HG03135 (cell line): Measurements from ENCODE around the gene NRK.
"Not testable (repeated sequence)": the region's sequence is repeated elsewhere in the genome, so short reads cannot be mapped to it uniquely, and the experiment has no call there.

Experiments used
- ATAC-seq: cut with Tn5 transposase; IDR thresholded peaks from one replicate; pipeline ENCODE4 v1.9.1; 2021; ENCODE audit warnings: mild to moderate bottlenecking, moderate library complexity; ENCODE audit not compliant: unreplicated experiment

Gene NRK

DNA sequence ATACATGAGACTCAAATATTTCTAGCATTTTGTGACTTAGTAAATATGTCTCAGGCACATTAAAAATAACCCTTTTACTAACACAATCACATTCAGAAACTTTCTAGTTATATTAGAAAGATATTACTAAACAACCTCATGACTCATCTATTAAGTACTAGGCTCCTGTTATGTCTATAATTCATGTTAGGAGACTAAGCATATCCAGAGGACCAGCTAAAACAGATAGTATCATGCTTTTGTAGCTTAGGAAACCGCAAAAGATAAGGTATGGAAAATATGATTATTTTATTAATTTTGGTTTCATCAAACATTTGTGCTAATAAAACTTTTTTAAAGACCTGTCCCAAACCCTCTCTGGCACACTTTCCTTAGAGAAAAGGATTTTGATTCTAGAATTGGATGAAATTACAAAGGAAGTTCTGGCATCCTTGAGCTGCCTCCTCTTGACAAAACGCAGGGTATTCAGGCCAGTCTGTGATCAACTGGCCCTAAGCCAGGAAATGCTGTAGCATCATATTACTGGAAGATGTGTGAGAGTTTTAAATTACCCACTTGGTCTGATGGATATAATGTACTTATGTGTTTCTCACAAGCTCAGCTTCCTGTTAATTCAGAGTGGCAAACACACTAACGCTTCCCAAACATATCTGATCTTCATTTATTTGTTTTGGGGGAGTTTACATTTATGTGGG is 60.4 kb downstream of the NRK start:
- ATAC-seq = no peak

DNA sequence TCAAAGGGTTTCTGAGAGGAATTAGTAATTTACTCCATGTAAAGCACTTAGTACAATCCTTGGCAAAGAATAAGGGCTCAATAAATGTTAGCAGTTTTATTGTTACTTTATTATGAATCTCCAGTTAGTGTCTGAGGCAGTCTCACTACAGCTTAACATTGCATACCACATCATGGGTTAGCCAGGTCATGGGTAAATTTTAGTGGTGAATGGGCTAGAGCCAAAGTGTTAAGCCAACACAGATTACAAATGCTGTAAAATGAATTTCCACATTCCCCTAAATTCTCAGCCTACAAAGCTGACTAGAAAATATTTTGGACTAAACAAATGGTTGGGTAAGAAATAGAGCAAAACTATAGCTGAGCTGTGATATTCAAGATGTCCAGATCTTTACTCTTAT is 72.4 kb downstream of the NRK start:
- no peak for ATAC-seq

DNA sequence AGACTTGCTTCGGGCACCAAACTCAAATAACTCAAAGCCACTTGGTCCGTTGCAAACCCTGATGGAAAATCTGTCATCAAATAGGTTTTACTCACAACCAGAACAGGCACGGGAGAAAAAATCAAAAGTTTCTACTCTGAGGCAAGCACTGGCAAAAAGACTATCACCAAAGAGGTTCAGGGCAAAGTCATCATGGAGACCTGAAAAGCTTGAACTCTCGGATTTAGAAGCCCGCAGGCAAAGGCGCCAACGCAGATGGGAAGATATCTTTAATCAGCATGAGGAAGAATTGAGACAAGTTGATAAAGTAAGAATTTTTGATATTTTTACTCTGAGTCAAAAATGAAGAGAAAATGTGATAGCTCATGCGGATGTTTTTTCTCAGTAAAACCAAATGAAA is 87.2 kb downstream of the NRK start:
- no peak for ATAC-seq

DNA sequence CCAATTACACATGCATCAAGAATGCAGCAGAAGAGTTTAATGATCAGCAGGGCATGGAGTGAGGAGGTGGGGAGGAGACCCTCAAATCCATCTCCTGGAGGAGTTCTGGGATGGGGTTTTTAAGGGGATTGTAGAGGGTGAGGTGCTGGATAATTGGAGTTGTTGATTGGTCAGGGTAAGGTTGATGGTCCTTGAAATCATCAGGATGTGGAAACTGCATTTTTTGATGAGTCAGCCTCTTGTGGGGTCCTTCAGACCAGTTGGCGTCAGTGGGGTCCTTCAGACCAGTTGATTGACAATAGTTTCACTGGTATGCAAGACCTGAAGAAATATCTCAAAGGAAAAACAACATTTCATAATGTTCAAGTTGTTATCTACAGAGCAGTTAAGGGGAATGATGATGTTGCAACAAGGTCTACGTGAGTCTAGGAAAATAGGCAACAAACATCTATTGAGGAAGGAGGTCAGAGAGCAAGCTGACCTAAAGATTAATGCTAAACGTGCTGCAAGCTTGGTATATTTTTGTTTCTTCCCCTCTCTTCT is 88.3 kb downstream of the NRK start:
- no peak for ATAC-seq

DNA sequence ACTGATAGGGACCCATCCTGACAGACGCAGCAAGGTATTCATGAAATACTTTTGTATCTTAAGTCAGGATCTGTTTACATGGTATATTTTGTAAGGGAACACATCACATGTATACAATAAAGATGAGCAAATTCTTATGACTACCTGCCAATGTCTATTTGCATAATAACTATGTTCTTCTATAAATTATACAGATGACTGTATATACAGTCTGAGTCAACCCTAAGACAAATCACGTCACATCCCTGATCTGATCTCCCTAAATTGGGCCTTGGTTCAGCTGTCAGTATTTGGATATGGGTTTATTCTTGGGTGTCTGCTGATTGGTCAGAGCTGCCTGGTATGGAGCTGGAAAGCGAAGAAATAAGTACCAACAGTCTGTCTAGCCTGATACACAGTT is 122.9 kb downstream of the NRK start:
- ATAC-seq = no peak

DNA sequence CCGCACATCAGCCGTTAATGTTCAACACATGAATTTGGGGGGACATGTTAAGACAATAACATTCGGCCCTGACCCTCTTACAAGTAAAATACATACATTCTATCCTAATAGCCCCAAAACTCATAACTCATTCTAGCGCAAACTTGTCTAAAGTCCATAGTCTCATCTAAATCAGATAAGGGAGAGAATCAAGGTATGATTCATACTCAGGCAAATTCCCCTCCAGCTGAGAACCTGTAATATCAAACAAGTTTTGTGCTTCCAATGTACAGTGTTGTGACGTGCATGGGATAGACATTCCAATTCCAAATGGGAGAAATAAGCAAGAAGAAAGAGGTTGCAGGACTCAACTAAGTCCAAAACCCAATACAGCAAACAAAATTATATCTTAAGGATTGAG is 147.1 kb downstream of the NRK start:
- no peak for ATAC-seq

DNA sequence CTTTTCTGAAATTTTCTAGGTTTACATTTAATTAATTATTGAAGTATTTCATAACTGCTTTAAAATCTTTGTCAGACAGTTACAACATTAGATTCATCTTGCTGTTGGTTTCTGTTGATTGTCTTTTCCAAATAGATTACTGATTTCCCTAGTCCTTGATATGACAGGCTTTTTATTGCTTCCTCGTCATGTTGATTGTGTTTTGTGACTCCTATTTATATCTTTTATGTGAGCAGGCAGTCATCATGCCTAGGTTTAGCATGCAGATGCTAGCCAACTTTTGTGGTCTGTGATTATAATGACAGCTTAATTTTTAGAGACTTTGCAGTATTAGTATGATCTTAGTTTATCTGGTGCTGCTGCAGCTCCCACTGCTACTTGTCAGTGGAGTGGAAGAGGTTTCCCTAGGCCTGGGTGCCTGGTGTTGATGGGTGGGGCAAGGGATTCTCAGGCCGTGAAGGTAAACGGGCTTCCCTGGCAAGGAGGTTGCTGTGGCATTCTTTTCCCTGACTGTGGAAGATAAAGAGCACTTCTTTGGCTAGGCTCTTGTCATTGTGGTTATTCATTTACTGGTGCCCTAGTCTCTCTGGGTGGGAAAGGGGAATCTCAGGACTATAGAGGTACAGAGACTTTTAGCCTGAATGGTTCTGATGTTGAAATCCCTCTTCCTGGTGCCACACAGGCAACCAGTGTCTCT is 150.5 kb downstream of the NRK start:
- no peak for ATAC-seq

DNA sequence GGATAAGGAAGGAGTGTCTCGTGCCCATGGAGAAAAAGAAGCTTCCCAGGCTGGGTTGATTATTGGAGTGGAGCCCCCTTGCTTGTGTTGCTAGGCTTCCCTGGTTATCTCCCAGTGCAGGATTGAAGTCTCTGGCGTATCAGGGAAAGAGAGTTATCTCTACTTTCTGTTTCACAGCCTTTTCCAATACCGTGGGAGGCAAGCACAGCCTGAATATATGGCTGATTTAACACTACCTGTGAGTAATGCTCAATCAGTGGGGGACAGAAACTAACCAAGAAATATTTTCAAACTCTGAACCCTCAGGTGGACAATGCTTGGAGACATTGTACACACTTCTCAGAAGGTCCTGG is 151.0 kb downstream of the NRK start:
- no peak for ATAC-seq

DNA sequence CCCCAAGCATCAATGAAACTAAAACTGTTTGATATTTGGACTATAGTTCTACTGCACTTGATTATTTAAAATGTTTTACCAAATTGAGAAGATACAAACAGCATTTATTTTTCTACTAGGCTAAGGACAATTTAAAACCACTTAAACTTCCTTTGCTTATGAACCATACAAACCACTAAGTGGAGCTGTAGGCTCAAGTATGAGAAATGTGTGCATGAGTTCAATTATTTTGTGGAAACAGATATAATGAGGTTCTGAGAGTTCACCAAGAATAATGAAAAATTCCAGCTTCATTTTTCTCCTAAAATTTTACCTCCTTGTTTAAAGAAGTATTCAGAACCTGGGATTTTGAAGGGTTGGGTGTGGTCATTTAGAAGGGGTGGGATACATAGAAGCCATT is 153.0 kb downstream of the NRK start:
- ATAC-seq = no peak

DNA sequence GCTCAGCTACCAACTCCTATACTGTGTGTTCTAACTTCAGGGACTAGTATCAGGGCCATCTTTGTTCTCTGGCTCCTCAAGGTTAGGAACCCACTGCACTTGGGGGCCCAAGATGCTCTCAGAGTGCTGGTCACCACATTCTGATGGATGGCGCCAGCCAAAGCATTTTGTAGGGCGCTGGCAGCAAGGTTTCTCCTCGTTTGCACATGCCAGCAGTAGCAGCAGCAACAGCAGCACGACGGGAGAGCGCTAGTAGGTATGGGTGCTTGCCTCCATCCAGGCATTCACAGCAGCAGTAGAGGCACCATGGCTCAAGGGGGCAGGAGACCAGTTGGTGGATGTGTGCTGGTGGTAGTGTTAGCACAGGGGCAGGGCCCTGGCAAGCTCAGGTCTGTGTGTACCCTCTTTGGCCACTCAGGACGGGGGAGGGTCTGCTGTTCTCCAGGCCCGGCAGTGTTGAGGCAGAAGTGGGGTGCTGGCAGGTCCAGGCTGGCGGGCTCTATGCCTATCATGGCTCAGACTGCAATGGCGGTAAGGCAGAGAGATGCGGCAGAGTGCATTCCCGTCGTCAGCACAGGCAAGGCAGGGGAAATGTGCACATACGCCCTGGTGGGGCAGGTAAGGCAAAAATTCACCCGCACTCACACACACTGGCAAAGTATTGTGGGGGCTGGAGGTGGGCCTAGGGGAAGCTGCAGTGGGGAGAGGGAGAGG is 159.6 kb downstream of the NRK start:
- no peak for ATAC-seq

DNA sequence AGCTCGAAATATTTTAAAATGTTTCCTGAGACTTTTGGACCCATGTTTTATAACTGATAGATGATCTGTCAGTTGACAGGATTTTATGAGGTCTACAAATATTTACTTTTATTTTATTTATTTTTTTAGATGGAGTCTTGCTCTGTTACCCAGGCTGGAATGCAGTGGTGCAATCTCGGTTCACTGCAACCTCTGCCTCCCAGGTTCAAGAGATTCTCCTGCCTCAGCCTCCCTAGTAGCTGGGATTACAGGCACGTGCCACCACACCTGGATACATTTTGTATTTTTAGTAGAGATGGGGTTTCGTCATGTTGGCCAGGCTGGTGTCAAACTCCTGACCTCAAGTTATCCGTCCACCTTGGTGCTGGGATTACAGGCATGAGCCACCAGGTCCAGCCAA is 166.1 kb downstream of the NRK start:
- not testable (repeated sequence) for ATAC-seq

DNA sequence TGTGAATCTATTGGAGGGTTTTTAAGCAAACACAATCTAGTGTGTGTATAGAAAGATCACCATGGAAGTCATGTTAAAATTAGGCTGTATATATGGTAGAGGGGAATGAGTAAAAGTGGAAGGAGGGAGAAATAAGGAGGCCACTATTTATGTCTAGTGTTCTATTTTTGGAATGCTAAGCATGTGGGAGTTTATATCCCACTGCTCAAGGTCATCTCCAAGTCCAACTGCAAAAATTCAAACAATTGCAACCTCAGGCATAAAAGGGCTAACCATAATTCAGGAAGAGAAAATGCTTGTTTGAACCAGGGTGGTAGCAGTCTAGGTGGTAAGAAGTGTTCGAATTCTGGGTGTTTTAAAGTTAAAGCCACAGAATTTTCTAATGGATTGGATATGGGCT is 177.0 kb downstream of the NRK start:
- ATAC-seq = no peak

DNA sequence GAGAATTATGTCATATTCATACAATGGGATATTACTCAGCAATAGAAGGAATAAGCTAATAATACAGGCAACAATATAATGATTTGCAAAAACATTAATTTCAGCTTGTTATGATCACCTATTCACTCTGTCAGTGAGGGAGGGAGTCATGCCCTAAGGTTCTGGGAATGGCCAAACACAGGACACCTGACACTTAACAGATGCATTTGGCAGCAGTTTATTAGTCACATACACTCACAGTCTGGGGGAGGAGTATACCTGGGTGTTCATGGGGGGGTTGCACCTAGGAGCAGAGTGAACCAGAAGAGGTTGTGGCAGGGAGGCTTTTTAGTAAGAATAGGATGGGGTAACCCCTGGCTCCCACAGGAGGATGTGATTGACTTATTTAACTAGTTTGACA is 177.9 kb downstream of the NRK start:
- no peak for ATAC-seq

DNA sequence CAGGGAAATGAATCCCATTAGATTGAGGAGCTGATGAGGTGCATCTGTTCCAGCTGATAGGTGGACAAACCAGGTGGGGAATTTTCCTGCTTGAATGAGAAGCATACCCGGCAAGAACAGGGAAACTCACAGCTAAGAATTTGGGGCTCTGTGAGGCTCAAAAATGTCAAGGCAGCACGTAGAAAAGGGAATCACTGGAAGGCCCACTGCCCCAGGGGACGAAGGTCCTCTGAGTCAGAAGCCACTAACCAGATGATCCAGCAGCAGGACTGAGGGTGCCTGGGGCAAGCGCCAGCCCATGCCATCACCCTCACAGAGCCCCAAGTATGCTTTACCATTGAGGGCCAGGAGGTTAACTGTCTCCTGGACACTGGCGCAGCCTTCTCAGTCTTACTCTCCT is 178.3 kb downstream of the NRK start:
- not testable (repeated sequence) for ATAC-seq

DNA sequence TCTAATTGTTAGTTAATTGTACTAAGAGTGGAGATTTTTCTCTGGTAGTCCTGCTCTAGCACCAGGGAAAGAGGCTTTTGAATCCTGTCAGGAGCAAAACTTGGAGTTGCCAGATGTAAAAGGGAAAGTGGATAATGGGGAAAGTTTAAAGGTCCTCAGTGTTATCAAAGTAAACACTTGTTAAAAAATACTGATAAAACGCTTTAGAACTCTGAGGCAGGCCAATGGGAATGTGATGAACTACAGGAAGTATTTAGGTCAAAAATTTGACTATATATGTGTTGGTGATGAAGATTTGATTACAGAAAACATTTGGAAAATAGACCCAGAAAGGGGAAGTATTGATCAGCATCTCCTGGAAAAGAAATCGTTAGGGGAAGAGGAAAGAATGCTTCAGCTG is 183.3 kb downstream of the NRK start:
- ATAC-seq = no peak

DNA sequence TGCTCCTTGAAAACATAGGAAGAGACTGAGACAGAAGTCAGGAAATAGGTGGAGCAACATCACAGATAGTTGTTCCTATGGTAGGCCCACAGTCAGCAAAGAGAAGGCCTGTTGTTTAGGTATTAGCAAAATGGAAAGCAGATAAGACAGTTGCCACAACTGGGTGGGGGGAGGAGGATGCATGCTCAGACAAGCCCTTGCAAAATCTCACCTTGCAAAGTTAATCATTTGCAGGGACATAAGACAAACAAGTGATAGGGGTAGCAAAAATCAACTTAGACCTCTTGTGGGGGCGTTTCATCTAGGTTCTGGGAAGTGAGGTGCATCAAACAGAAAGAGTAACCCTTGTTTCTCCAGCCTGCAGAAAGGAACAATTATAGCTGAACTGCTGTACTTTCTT is 185.5 kb downstream of the NRK start:
- ATAC-seq = no peak
